Left cardiac atrium (tissue), 4 donors: ENCODE results near the gene ARL4C. TPM values are rescaled to one million over a fixed set of nuclear protein-coding genes. Genes with fewer than 3 reads are reported as not detected.
A peak's percentile ranks its signal among the peaks of the same experiment; 100 is the strongest.

Experiments
- ATAC-seq, 2 donors: fragments of 200-7000 bp; cut with Tn5 transposase; one replicate each; pipeline ENCODE4 v1.9.1; 2020; ENCODE audit warnings: mild to moderate bottlenecking in 2 of 2, moderate library complexity in 2 of 2
- DNase-seq: peaks from one replicate; pipeline ENCODE4 v3.0.0-alpha.2; 2020
- intact Hi-C, 2 donors: fragments of 100-400 bp; cut with DNase I; formaldehyde crosslinking; loops; one replicate each; pipeline versions ENCODE4 v1.14.1 to v1.15.1; 2022 to 2023
- total RNA-seq, 2 donors: library from RNA; stranded (reverse); fragmentation: NEBNext Ultra II Directional; extraction: Animal tissue kit (Norgen Biotek cat#: 25700); gene quantifications; one replicate each; pipeline ENCODE4 v1.2.1, GENCODE V29; 2021
- donor health status: DM: no; HTN: yes; CAD: no.
- donor health status: DM: no; HTN: yes; CAD: no; lungs with severe emphysema.
- donor health status: DM: yes; HTN: yes; CAD: no.
- donor health status: Dilated cardiomyopathy.

ARL4C gene
- total RNA-seq, 2 donors from 2014 or later: 4.2 to 9.2 TPM

DNA sequence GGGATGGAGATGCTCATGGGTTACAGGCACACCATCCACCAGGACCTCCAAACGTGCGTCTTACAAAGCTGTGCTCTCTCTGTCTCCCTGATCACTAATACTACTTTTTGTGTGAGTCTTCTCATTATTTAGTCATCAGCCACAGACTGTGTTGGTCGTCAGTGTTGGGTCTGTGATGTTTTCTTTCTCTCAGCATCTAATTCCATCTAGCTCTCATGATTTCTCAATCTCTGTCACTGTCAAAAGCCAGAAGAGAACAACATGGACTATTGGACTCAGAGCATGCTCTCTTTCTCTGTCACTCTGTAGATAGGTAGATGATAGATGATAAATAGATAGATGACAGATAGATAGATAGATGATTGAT lies 6.0 kb upstream of the ARL4C start:
- intact Hi-C loops: loop anchor here in 1 of 2 donors (5.0 kb wide), 2 partner anchors 216 to 366 kb away; no protein-coding TSS in a partner anchor
- ATAC-seq (no peak), DNase-seq (no peak)

DNA sequence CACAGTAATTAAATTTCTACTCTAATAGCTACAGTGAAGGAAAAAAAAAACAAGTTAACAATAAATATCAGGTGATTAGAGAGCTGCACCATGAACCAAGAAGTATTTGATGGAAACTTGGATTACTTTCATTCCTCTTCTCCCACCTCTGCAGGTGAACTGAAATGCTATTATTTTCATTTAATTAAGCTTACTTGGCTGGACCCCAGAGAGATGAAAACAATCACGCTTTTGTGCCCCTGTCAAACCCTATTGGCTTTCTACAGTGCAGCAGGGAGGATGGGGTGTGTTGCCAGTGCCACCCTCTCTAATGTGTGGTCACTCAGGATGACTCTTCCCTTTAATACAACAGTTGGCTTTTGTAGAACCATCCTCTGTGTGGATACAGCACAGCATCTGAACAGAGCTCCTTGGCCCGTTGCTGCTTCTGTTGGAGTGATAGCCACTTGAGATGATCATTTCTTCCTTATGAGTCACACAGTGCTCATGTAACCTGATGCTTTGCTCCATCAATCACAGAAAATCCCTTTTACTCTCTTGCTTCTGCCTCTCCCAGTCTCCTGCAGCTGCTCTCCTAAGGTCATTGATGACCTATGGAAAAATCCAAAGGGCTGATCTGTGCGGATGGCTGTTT lies 5.5 kb upstream of the ARL4C start:
- peak in 1 of 2 donors; percentile 55 for ATAC-seq
- no peak for DNase-seq
- intact Hi-C loops: loop anchor here in 1 of 2 donors (5.0 kb wide), 2 partner anchors 215 to 365 kb away; no protein-coding TSS in a partner anchor

DNA sequence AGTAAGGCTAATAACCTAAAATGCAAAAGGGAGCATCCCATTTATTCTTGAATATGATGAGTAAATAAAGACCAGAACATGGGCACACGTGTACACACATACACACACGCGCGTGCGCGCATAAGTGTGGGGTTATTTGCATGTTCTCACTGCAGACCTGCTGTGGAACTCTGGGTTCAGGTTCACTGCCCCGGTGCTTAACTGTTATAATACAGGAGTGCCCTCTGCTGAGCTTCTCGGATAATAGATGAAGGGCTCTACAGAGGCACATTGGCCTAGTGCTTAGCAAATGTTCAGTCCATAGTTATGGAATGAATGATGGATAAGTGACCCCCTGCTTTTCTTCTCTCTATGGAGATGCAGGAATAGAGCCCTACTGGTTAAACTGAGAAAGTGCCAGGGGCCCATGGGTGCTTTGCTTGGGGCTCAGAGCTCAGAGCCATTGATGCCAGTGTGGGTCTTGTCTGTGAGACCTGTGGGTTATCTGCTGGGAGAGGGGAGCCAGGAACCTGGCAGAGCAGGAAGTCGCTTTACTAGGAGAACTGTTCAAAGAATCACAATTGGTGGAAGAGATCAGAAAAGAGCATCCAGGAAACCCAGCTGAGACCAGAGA lies 3.6 kb upstream of the ARL4C start:
- ATAC-seq (peak; percentile 20 to 61), DNase-seq (peak; percentile 46)
- intact Hi-C loops: loop anchor here in 1 of 2 donors (5.0 kb wide), 2 partner anchors 213 to 363 kb away; no protein-coding TSS in a partner anchor

DNA sequence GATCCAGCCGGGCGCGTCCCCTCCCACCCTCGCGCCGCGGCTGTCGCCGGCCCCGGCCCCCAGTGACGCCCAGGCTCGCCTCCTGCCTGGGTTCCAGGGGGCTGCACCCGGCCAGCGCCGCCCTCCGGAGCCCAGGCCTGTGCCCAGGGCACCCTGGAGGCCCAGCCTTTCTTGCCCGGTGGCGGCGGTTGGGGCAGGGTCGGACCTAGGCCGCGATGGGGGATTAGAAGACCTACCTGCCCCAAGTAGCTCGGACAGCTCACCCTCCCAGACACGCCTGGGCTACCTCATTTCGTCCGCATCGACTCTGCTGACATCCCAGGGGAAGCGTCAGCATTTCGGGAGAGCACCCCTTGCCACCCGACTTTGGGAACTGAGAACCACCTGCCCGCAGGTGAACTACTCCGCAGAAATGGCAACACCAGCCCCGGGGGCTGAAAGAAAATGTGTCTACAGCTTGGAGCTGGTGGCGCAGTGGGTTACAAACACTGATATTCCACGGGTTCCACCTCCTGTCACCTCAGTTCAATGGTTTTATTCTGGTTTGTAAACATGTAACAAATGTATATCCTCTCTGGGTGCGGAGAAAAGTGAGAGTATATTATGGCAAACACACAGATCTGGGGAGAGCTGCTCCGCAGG lies 834 bp upstream of the ARL4C start:
- ATAC-seq (no peak), DNase-seq (peak; percentile 33)
- intact Hi-C loops: loop anchor here in 1 of 2 donors (2.0 to 5.0 kb wide), 3 partner anchors 160 to 363 kb away; no protein-coding TSS in a partner anchor

DNA sequence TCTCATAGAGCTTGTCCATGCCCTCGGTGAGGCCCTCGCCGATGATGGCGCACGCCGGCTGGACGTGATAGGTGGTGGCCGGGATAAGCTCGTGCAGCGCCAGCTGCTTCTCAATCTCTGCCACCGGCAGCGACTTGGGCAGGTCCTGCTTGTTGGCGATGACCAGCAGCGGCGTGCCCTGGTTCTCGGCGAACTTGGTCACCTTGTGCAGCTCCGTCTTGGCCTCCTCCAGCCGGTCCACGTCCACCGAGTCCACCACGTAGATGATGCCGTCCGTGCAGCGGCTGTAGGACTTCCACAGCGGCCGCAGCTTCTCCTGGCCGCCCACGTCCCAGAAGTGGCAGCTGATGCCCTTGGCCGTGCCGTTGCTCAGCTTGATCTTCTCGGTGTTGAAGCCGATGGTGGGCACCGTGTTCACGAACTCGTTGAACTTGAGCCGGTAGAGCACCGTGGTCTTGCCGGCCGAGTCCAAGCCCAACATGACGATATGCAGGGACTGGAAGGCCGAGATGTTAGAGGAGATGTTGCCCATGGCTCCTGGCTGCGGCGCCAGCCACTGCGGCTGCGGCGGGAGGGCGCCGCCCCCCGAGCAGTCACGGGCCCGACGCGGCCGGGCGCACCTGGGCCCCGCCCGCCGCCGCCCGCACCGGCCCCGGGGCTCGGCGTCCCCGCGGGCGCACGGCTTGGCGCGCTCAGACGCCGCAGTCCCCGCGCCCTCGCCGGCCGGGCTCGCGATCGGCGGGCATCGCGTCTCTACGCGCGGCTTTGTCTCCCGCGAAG lies 636 bp downstream of the ARL4C start:
- ATAC-seq (peak; percentile 21 to 33), DNase-seq (peak; percentile 38)
- intact Hi-C loops: loop anchor here in 1 of 2 donors (5.0 kb wide), 1 partner anchor 159 kb away; no protein-coding TSS in a partner anchor

DNA sequence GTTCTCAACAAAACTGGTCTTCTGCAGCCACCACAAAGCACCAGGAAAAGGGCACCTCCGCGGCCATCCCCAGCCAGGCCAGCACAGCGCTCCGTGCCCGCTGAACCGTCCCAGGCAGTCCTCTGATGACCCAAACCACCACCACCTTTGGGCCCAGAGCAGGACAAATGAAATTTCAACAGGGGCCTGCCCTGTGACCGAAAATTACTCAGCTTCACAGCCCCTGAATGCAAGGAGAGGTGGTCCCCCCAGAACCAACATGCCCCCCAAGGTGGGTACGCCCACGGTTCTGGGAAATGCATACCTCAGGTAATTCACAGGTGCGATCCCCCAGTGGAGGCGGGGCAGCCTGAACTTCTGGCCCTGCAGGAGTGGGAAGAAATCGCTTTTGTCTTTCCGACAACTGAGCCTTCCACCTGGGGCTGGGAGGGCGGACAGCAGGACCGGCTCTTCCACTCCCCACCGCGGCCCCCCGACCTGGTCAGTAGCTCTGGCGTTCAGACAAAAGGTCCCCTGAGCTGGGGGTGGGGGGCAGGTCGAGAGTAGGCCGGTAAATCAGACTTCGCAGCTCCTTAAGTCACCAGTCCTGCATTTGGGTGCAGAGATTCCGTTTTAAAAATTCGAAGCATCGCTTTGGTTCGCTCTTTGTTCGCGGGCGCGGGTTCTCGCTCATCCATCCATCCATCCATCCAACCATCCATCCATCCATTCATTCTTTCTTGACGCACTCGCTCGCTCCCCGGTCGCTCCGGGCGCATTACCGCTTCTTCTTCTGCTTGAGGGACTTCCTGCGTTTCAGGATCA lies 1.4 kb downstream of the ARL4C start:
- no peak for ATAC-seq
- no peak for DNase-seq
- intact Hi-C loops: loop anchor here in 1 of 2 donors (5.0 kb wide), 1 partner anchor 158 kb away; no protein-coding TSS in a partner anchor

DNA sequence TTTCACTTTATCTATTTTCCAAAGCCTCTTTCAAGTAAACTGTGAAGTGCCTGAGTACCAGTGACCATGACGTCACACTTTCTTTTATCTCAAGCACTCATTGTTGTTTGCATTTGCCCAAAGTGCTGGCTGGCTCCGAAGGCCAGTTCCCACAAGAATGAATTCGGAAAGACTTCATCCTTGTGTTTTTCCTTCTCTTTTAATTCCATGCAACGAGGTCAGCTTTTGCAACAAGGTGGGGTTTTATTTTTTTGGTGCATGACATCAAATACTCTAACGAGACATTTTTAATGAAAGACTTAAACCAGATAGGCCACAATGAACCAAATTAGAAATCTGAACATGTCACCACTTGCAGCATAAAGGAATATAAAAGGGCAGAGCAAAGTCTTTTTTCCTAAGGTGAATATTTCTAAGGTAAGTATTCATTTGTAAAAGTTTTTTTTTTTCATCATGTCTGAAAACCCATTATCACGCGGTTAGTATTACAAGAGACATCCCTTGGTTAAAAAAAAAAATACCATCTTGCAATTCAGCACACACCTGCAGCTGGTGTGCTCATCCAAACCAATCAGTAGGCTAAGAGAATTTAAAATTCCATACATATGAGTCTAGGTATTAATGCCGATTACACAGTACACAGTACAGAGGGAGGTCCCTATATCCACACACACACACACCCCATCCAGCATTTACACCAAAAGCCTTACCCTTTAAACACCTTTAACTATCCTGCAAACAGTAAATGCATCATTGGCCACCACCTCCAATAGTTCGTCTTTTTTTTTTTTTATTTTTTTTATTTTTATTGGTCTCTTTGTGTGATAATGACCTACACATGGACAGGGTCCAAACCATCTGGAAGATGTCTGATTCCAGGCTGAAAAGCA lies 2.3 kb downstream of the ARL4C start:
- DNase-seq: no peak
- intact Hi-C loops: loop anchor here in 1 of 2 donors (5.0 kb wide), 1 partner anchor 157 kb away; no protein-coding TSS in a partner anchor

DNA sequence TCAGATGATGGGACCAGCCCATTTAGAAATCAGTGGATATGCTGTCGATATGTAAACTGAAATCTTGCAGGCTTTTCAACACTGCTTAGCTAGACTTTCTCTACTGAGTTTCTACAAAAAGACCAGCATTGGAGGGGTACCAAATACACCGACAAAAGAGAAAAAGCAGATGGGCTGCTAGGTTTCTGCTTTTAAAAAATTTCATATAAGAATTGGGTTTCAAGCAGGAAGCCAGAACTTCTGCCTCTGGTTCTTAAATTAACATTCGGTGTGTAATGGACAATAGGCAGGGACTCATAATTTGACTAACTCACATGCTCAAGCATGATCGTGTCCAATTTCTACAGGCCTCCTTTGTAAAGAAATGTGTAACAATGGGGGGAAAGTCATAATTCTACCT lies 3.1 kb downstream of the ARL4C start:
- intact Hi-C loops: no loop called here
- ATAC-seq (no peak), DNase-seq (no peak)

More for the DNA sequence above, 2.3 kb downstream of the ARL4C start:
- no peak for ATAC-seq

DNA sequence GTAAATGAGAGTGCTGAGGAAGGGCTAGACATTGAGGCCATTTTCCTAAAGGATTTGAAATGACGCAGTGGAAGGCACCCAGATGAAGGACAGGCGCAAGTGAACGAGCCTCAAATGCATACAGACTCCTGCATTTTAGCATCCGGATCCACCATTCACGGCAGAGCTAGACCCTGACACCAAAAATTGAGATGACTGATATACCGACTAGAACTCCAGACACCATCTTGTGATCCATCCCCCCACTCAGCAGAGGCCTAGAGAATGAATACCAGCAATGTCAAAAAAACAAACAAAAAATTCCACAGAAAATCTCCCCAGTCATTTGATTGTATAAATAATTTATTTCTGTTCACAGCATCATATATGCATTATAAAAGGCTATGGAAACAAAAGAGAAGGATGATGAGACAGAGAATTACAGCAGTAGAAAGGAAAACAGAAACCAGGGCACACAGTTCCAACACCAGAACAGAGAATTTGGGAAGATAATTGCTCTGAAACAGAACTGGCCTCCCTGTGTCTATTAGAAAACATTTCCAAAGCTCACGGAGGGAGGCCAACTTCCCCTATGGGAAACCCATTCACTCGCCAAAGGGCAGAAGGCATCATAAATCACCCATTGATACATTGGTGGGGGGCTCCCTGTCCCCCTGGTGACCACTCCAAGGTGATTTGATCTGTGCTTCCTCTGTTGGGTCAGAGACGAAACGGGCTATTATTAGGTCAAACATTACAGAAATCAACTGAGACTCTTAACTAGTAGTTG lies 4.0 kb downstream of the ARL4C start:
- intact Hi-C loops: no loop called here
- DNase-seq: no peak
- no peak for ATAC-seq

DNA sequence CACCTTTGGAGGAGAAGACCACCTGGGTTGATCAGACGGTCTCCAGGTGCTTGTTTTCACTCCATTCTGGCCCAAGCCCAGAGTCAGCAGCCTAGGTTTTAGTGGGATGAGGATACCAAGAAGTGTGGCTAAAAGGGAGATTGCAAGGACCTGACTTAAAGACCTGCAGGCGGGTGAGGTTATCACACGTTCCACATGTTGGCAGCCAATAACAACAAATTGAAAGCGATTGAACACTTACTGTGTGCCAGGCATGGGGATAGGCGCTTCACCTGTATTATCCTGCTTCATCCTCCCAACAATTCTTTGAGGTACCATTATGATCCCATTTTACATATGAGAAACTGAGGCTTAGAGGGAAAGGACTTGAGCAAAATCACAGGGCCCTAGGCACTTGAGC lies 5.0 kb downstream of the ARL4C start:
- ATAC-seq (no peak), DNase-seq (no peak)
- intact Hi-C loops: no loop called here

DNA sequence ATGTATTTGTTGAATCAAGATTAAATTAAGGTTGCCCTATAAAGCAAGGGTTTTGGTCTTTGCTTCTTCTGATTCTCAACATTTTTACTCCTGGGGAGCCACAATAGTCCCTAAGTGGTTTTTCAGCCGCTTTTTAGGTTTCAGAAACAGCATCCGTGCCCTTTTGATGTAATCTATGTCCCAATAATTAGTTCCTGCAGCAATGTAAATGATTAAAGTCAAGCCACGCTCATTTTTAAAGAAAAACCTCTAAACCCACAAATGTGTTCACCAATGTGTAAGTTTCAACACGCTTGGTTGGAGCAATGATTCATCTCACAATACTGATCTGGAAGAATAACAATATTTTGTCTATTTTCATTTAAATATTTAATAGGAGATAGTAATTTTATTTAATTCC lies 5.6 kb downstream of the ARL4C start:
- intact Hi-C loops: no loop called here
- ATAC-seq (no peak), DNase-seq (no peak)

DNA sequence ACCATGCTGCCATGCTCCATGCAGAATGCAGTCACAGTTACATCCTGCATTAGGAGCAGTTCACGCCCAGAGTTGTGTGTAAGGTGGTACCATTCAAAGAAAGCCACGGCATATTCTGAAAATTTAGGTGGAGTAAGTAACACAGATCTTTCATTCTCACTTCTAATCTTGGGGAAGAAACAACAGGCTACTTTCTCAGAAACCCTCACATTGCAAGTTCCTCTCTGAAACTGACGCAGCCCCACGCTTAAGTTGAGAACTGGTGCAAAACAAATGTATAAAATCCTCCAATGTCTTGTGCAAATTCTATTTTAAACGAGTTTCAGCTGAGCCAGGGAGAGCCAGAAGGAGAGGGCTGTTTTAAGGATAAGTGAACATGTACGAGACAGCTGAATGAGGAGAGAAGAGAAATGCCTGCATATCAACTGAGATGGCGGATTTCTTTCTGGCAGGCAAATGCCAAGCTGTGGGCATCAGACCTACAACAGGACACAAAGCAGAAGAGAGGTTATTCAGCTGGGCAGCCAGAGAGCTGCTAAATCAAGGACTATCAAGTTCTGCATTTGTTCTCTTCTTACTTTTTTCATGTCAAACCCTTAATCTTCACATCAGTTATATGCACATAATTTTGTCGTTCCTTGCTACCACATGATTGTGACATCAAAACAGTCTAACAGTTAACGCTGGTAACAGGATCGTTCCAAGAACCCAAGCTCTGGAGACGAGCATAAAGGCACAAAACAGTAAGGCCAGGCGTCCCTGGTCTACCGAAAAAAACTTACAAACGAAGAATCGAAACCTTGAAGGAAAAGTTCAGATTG lies 6.4 kb downstream of the ARL4C start:
- ATAC-seq: no peak
- DNase-seq: no peak
- intact Hi-C loops: no loop called here

DNA sequence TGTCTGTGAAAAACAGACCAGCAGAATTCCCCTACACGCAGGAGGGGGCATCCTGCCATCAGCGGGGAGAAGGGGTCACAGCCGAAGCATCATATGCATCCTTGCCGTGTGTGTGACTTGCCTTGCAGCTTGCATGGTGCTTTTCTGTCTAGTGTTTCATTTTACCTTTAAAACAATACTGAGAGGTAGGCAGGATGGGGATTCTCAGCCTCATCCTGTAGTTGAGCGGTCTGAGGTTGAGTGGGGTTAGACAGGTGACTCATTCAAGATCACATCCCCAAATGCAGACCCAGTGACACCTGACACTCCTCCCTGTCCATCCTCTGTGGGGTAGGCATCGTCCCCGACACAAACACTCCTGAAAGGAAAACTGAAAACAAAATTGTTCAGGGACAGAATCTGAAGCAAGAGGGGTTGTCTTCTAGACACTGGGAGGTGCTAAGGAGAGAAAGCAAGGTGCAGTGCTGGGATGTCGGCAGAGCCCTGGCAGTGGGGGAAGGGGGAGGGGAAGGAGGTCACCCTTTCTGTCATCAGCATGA lies 7.9 kb downstream of the ARL4C start:
- ATAC-seq (peak; percentile 31 to 62), DNase-seq (no peak)
- intact Hi-C loops: no loop called here

DNA sequence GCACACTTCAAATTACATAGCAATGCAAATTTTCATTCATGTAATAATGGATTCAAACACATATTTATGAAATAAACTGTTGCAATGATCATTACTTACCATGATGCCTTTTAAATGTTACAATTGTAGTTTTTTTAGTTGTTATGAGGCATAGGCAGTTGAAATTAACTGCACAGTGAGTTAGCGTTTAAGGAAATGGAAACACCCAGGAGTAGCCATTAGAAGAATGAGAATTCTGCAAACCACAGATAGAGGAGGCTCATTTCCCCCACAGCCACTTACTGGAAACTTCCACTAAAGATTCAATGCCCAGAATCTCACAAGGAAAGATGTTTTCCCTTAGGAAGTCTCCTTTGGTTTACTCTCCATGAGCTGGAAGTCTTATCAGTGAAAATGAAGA lies 8.4 kb downstream of the ARL4C start:
- DNase-seq (no peak), ATAC-seq (no peak)
- intact Hi-C loops: no loop called here

DNA sequence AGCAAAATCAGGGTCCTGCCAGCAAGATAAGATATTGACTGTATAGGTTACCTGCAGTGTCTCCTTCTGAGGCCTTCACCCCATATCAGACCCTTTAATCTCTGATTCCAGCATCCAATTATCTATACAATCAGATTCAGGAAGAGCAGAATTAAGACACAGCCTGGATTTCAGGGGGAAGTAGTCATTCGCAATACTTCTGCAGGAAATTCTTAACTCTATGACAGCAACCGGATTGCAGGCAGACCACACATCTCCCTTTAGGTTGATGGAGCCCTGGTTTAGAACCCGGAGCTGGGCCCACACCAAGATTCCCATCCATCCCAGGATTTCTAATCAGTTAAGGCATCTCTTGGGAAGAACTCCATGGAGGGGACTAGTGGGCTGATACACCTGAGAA lies 9.5 kb downstream of the ARL4C start:
- intact Hi-C loops: no loop called here
- DNase-seq: no peak
- ATAC-seq: no peak
